Retinal pigment epithelial cell (primary cell): ENCODE data around the gene CDH13.

ENCODE experiments used
- DNase-seq: peaks from one replicate; pipeline ENCODE4 v3.0.0-alpha.2; 2010; ENCODE audit warnings: low read depth
- H3K4me3 ChIP-seq: 2 replicates; pipeline ENCODE4 v1.5.1; 2011; ENCODE audit warnings: mild to moderate bottlenecking, low read length, control low read depth, moderate library complexity
- TF ChIP-seq, protein P1 (sequence below): conservative IDR thresholded peaks from 2 replicates; pipeline ENCODE4 v1.5.1; 2011; ENCODE audit warnings: low read depth, low read length, control low read depth, inconsistent platforms

The CDH13 gene

DNA sequence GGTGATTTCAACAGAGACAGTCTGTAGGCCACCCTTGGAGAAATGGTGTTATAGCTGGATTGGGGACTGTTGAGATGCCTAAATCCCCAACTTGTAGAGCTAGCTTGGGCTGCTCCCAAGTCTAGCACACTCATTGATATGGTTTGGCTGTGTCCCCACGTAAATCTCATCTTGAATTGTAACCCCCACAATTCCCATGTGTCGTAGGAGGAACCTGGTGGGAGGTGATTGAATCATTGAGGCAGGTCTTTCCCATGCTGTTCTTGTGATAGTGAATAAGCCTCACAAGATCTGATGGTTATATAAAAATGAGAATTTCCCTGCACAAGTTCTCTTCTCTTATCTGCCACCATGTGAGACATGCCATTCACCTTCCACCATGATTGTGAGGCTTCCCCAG, 536.0 kb downstream of the CDH13 start:
- H3K4me3 ChIP-seq, result no peak overlapping the region
- no peak for DNase-seq
- TF ChIP-seq, protein P1, sequence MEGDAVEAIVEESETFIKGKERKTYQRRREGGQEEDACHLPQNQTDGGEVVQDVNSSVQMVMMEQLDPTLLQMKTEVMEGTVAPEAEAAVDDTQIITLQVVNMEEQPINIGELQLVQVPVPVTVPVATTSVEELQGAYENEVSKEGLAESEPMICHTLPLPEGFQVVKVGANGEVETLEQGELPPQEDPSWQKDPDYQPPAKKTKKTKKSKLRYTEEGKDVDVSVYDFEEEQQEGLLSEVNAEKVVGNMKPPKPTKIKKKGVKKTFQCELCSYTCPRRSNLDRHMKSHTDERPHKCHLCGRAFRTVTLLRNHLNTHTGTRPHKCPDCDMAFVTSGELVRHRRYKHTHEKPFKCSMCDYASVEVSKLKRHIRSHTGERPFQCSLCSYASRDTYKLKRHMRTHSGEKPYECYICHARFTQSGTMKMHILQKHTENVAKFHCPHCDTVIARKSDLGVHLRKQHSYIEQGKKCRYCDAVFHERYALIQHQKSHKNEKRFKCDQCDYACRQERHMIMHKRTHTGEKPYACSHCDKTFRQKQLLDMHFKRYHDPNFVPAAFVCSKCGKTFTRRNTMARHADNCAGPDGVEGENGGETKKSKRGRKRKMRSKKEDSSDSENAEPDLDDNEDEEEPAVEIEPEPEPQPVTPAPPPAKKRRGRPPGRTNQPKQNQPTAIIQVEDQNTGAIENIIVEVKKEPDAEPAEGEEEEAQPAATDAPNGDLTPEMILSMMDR, result no peak

DNA sequence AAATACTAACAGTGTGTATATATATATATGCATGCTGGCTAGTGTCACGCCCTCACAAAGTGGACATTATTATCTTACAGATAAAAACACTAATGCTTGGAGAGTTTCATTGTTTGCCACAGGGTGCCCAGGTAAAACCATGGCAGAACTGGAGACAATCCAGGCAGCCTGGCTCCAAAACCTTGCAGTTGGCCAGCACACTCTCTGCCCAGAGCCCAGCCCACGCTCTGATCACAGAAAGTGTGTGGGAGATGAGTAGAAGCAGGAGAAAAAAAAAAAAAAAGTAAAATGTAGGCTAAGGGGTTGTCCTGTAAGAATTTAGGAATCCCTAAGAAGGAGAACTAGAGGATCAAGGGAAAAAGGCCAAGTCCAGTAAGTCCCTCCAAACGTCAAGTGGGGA, 538.0 kb downstream of the CDH13 start:
- TF ChIP-seq, protein P1, result no peak
- no peak for DNase-seq
- H3K4me3 ChIP-seq, result no peak overlapping the region

DNA sequence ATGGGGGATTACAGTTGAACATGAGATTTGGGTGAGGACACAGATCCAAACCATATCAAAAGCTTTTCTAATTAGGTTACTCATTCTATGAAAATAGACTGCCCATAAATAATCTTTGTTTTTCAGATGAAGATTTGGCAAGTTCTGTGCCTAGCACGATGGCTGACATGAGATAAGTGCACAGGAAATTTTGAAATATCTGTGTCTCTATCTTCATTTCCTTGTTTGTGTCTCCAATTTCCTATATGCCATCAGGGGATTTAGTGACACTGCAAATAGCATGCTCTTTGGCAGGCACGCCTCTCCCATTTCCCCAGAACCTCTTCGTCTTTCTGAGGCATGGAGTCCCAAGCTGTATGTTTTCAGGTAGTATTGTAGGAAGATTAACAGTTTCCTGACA, 544.6 kb downstream of the CDH13 start:
- no peak for DNase-seq
- TF ChIP-seq, protein P1, result no peak
- no peak overlapping the region for H3K4me3 ChIP-seq

DNA sequence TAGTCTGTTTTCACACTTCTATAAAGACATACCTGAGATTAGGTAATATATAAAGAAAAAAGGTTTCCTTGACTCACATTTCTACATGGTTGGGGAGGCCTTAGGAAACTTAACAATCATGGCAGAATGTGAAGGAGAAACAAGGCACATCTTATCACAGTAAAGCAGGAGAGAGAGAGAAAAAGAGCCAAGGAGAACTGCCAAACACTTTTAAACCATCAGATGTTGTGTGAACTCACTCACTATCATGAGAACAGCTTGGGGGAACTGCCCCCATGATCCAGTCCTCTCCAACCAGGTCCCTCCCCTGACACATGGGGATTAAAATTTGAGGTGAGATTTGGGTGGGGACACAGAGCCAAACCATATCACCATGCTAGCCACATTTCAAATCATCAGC, 547.9 kb downstream of the CDH13 start:
- no peak overlapping the region for H3K4me3 ChIP-seq
- no peak for DNase-seq
- TF ChIP-seq, protein P1, result no peak

DNA sequence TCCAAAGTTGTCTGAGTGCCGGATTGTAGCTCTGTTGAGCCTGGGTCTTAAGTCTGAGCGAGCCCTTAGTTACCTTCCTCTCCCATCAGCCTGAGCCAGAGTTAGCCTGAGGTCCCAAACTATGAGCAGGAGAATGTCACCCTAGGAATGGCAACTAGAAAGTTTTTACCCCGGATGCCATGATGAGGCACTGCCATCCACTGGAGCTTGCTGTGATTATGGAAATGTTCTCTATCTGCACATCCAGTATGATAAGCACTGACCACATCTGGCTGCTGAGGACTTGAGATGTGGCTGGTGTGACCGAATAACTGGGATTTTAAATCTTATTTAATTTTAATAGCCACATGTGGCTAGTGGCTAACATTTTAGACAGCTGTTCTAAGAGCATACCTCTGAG, 550.0 kb downstream of the CDH13 start:
- TF ChIP-seq, protein P1, result no peak
- no peak for DNase-seq
- no peak overlapping the region for H3K4me3 ChIP-seq

DNA sequence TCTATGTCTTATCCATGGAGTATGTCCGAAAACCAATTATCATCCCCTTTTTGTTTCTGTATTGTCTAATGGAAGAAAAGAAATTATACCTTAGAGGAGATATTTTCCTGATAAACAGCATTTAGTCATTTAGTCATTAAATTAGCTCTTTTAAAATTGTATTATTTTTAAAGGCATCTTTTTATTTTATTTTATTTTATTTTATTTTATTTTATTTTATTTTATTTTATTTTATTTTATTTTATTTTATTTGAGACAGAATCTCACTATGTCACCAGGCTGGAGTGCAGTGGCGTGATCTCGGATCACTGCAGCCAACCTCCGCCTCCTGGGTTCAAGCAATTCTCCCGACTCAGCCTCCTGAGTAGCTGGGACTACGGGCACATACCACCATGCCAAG, 559.1 kb downstream of the CDH13 start:
- TF ChIP-seq, protein P1, result no peak
- H3K4me3 ChIP-seq, result no peak overlapping the region
- no peak for DNase-seq

DNA sequence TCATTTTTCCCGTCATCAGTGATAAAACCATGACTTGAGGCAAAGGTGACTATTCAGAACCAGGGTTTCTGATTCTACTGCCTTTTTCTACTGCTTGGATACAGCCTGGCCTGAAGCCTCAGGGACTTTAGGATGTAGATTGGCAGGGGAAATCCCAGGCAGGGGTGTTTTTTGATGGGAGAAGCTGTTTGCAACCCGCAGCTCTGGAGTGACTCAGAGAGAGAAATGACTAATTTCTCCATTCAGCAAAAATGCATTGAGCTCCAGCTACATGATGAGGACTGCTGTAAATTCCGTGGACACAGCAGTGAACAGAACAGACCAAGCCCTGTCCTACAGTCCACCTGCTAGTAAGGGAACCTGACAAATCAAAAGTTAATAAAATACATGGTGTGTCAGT, 560.6 kb downstream of the CDH13 start:
- TF ChIP-seq, protein P1, result no peak
- no peak for DNase-seq
- H3K4me3 ChIP-seq, result no peak overlapping the region
